Esophagus mucosa (tissue), 1 donor: ENCODE measurements around the gene NECAB2. TPM values are rescaled to one million over a fixed set of nuclear protein-coding genes. Genes with fewer than 3 reads are reported as not detected.
A peak's percentile ranks its signal among the peaks of the same experiment; 100 is the strongest.

Experiments used
- ATAC-seq: fragments of 200-7000 bp; cut with Tn5 transposase; one replicate; pipeline ENCODE4 v1.9.1; 2020
- total RNA-seq: library from RNA; stranded (reverse); gene quantifications from one replicate; pipeline ENCODE4 v1.2.4, GENCODE V29; 2023
- donor health status: DM: yes; HTN: yes; CAD: no.

The NECAB2 gene
- total RNA-seq, result not detected

DNA sequence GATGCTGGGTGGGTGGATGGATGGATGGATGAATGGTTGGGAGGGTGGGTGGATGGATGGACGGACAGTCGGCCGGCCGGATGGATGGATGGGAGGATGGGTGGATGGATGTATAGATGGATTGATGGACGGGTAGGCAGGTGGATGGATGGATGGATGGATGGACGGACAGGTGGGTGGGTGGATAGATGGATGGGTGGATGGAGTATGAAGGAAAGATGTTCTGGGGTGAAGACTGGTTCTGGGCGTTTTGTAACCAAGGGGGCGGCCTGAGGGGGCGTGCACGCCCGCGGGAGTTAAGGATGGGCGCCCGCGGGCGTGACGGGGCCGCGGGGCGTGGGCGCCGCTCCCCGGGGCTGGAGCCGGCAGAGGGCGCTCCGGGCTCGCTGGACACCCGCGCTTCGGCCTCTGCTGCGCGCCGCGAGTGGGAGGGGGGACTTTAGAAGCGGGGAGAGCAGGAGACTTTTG lies at the start of gene NECAB2:
TSS of gene NECAB2 (plus strand) at position 407 of the 468 bp plus-strand sequence. CDS start 405 bp downstream, outside the sequence.
- peak; percentile 24 for ATAC-seq

GRCh38 chr16:83920894-83921491 lies 47.1 kb upstream of the NECAB2 start:
- no peak for ATAC-seq

DNA sequence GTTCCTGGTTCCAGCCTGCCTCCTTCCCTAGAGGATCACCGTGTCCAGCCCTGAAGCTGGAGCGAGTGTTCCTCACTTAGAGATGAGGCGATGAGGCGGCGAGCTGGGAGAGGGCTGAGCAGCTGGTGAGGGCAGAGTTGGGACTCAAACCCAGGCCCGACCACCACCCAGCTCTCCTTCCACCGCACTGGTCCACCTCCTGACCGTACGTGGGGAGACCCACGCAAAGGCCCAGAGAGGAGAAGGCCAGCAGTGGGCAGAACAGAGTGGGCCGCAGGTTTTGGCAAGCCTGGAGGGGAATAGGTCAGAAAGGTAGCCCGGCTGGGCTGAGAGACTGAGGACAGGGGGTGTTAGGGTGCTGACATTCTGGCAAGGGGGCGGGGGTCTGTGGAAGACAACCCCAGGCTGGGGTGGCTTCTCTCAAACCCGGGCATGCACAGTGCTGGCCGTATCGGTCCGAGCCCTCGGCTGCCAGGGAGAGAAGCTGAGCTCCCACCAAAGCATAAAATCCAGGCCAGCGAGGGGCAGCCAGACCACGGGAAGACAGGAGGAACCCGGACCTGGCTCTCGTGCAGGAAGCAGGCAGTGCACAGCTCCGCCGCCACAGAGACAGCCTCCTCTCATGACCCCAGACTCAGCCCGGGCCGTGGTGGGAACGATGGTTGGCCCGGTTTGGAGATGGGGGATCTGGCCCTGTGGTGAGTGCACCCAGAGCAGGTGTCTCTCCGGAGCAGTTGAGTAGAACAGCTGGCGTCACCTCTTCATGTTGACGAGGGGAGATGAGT lies 44.3 kb upstream of the NECAB2 start:
- ATAC-seq, result no peak

DNA sequence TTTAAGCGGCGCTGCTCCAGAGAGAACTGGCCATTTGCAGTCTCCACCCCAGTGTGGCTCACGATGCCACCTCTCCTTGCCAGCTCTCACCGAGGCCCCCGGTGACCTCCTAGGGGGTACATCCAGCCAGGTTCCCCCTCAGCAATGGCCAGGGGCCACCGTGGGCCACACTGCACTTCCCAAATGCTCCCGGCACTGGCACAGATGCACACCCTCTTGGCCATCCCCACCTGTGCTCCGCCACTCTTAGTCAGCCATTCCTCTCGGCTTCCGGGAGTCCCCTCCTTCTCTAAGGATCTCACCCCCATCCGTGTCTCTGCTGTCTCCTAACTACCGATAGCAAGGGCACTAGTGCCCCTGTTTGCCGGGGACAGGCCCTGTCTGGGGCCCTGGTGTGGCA lies 43.4 kb upstream of the NECAB2 start:
- no peak for ATAC-seq

DNA sequence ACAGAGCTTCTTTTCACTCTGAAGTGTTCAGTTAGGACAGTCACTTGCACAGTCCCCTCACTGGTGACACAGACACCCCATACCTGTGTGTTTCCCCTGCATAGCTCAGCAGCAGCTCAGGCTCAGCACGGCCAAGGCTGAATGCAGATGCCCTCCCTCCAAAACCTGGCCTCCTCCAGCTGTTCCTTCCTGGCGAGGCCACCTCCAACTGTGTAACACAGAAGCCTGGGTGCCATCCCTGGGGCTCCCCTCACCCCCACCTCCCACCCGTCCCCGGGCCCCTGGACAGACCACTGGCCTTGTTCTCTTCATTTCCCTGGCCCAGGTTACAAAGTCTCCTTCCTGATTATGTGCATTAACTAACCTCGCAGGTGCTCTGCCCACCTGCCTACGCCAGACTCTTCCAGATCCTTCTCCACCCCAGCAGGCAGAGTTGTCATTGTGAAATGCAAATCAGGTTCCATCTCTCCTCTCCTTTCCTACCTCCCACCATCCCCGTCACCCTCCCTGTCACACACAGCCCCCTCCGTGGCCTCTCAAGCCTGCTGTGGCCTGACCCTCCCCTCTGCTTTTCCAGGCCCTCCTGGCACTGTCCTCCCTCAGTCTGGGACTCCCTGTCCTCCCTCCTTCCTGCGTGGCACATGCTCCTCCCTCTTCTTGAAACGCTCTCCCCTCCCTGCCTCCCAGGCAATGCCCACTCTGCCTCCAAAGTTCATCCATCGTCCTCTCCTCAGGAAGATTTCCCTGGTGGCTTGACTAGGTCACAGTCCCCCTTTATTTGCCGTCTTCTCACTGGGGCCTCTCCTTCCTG lies 42.7 kb upstream of the NECAB2 start:
- ATAC-seq, result no peak

- ATAC-seq, result no peak
These were observed 41.9 kb upstream of the NECAB2 start for GRCh38 chr16:83925957-83926725.

DNA sequence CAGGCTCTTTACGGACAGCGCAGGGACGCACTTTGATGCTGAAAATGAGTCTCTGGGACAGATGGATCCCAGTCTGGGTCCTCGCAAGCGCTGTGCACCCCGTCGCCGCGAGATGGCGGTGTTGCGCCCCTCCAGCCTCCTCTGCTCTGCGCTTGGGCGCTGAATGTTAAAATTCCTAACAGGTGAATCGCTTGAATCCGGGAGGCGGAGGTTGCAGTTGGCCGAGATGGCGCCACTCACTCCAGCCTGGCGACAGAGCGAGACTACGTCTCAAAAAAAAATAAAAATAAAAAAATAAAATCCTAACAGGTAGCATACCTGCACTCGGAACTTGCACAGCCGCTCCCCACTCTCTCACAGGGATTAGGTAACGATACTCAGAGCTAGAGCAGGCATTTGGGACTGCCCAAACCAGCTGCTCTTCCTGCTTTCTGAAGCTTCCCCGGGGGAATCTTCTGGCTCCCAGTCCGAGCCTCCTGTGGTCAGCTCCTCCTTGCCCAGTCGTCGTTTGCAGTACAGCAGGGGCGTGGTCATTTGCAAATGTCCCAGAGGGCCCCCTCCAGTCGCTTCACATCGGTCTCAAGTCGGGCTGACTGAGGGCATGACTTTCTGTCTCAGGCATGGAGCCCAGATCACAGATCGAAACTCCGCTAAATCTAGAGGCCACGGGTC lies 41.2 kb upstream of the NECAB2 start:
- peak; percentile 87 for ATAC-seq

- ATAC-seq, result no peak
These were observed 39.5 kb upstream of the NECAB2 start for GRCh38 chr16:83928341-83929055.

- no peak for ATAC-seq
These were observed 38.1 kb upstream of the NECAB2 start for GRCh38 chr16:83929811-83930555.

DNA sequence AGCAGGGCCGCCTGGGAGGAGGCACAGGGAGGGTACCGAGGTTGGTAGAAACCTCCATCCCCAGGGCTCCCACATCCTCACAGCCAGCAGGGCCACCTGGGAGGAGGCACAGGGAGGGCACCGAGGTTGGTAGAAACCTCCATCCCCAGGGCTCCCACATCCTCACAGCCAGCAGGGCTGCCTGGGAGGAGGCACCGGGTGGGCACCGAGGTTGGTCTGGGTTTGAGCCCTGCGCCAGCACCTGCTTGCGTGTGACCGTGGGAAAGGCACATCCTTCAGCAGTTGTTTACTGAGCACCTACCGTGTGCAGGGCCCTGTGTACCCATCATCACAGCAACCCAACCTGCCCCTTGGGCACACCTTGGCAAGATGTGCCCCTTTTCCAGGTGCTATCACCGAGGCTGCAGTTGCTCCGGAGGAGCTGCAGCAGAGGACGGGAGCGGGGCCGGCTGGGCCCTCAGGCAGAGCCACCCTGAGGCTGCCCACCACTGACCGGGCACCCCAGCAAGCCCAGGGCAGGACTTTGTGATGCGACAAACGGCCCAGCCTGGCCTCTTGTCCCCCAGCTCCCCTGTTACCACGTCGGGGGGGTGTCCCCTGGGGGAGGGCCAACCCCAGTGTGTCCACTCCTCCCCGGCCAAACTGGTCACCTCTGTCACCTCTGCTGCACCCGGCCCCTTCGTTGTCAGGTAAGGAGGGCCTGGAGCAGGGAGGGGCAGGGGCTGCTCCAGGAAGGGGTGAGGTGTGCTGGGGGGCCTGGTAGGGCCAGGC lies 37.1 kb upstream of the NECAB2 start:
- no peak for ATAC-seq

DNA sequence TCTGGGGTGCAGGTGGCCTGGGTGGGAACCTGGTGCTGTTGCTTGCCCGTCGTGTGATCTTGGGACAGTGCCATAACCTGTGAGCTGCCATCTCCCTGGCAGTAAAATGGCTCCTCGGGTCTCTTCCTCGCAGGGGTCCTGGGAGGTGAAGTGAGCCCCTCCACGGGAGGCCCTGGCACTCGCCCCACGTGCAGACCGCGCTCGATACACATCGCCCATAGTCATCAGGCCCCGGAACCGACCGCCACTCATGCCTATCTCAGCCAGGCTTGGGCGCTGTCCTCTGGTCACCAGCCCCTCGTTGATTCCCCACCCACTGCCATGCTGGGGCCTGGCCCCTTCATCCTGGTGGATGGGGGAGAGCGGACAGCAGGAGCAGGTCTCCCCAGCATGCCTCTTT lies 36.5 kb upstream of the NECAB2 start:
- no peak for ATAC-seq

GRCh38 chr16:83932304-83932703 lies 35.7 kb upstream of the NECAB2 start:
- no peak for ATAC-seq

DNA sequence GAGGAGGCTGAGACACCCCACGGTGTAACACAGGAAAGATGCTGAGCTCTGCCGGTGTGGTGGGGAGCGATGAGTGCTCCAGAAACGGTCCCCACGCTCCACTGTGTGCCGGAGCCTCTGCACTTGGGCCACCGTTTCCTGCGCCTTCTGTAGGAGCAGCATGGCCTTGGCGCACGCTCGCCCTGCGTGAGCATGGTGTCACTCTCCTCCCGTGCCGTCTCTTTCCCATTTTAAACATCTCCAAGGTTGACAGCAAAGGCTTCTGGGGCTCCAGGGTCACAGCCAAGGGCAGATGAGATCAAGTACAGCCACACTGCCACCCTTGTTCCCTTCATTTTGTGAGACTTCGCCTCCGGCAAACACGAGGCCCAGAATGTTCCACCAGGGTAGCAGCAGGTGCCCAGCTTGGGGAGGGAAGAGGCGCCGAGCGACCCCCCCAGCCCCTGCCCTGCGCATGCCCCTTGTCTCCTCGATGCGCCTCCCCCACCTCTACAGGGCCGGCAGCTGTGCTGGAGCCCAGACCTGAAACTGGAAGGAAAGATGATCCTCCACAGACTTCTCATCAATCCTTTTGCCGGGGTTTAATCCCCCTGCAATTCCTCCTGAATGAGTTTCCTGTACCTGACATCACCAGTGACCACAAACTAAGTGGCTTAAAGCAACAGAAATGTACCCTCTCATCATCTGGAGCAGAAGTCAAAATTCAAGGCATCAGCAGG lies 34.9 kb upstream of the NECAB2 start:
- ATAC-seq, result no peak

DNA sequence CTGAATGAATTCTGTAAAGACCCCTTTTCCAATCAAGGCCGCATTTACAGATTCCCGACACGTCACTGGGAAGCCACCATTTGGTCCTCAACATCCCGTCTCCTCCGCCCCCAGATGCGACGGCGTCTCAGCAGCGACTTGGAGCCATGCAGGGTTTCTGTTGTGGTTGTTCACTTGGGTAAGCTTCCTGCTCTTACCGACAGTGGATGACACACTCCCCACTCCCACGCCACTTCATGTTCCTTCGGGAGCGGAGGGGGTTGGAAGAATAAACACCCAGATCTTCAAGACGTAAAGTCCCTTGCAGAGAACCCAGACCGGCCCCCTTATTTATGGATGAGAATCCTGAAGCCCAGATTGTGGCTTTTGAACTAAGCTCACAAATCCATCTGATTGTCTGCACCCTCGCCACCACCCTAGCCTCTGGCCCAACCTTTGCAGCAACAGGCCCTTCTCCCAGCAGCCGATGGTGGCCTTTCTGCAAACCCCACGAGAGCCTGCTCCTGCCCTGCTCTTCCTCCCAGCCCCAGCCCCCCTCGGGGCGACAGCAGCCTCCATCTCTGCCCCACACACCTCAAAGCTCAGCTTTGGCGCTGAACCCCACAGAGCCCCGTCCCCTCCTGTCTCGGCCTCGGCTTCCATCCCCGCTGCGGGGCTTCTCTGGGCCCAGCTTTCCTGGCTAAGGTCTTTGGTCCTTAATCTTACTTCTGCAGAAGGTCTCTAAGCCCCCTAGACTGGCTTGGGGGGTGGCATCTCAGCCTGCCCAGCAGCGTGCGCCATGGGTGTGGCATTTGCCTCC lies 34.0 kb upstream of the NECAB2 start:
- no peak for ATAC-seq

- no peak for ATAC-seq
These were observed 33.4 kb upstream of the NECAB2 start for GRCh38 chr16:83934684-83934977.

DNA sequence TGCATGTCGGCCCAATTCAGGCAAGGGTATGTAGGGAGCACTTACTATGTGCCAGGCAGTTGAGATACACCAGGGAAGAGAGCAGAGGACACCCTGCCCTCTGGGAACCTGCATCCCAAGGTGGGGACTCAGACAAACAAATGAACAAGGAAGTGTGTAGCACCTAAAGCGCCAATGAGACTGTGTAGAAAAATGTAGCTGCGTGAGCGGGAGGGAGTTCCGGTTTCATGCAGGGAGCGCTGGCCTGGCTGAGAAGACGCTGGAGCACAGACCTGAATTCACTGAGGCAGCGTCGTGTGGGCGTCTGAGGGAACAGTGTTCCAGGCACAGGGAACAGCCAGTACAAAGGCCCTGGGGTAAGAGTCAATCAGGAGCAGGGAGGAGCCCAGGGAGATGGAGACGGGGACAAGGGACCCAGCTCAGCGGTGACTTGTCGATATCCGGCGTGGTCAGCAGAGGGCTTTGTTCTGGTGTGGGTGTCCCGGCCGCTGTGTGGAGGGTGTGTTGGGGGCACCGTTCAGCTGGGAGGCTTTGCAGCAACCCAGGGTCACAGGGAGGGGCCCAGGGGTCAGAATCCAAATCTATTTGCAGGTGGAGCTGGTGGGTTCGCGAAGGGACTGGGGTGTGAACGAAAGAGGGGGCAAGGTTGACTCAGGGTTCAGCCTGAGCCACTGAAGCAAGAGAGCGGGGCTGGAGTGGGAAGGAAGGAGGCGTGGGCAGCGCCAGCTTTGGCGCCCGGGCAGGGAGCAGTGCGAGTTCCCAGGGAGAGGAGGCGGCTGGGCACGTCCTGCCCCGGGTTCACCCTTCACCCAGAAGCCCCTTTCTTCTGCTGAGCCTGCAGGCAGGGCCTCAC lies 32.8 kb upstream of the NECAB2 start:
- no peak for ATAC-seq

DNA sequence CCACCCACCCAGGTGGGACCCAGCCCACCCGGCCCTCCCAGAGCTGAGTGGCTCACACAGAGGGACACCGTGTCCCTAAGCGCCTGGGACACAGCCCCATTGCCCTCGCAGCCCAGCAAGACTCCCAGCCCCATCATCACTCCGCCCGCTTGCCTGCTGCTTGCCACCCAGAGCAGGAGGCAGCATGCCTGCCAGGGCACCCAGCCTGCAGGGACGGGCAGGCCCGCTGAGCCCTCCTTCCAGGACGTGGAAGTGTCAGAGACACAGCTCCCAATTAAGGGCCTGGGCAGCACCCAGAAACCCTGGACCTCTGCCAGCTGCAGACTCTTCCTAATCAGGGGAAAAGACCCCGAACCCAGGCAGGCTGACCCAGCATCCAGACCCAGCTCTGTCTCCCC lies 32.2 kb upstream of the NECAB2 start:
- ATAC-seq, result peak; percentile 43
